Upper lobe of right lung (tissue), 1 donor: ENCODE results near the gene ZNF529. TPM values are rescaled to one million over a fixed set of nuclear protein-coding genes. Genes with fewer than 3 reads are reported as not detected.
"Not testable (repeated sequence)": the region's sequence is repeated elsewhere in the genome, so short reads cannot be mapped to it uniquely, and the experiment has no call there.

Experiments
- ATAC-seq: fragments of 200-7000 bp; cut with Tn5 transposase; one replicate; pipeline ENCODE4 v1.9.1; 2020; ENCODE audit warnings: mild to moderate bottlenecking, moderate library complexity
- DNase-seq: peaks from one replicate; pipeline ENCODE4 v3.0.0-alpha.2; 2020
- H3K27ac ChIP-seq: fragments of 200-600 bp; one replicate; pipeline ENCODE4 v1.8.0; 2022
- H3K27me3 ChIP-seq: fragments of 200-600 bp; one replicate; pipeline ENCODE4 v1.8.0; 2022; ENCODE audit warnings: mild to moderate bottlenecking
- H3K36me3 ChIP-seq: fragments of 200-600 bp; one replicate; pipeline ENCODE4 v1.8.0; 2022
- H3K4me1 ChIP-seq: fragments of 200-600 bp; one replicate; pipeline ENCODE4 v1.8.0; 2022
- H3K4me3 ChIP-seq: fragments of 200-600 bp; one replicate; pipeline ENCODE4 v1.8.0; 2022; ENCODE audit warnings: mild to moderate bottlenecking
- H3K9me3 ChIP-seq: fragments of 200-600 bp; one replicate; pipeline ENCODE4 v1.8.0; 2022
- CTCF ChIP-seq: fragments of 200-600 bp; IDR thresholded peaks from one replicate; pipeline ENCODE4 v1.8.0; 2022; ENCODE audit warnings: antibody characterized with exemption
- intact Hi-C: fragments of 100-400 bp; cut with DNase I; formaldehyde crosslinking; loops from one replicate; pipeline ENCODE4 v1.11.0; 2022
- long read RNA-seq: library from polyadenylated mRNA; unstranded; transcript quantifications from one replicate; pipeline ENCODE4 v2.0.0, GENCODE V29; 2021
- total RNA-seq: library from RNA; stranded (reverse); fragmentation: NEBNext Ultra II Directional; extraction: Animal tissue kit (Norgen Biotek cat#: 25700); gene quantifications from one replicate; pipeline ENCODE4 v1.2.1, GENCODE V29; 2021
- donor health status: DM: no; HTN: yes; CAD: no; lungs with severe emphysema.

ZNF529 gene
- total RNA-seq = 8.4 TPM
- long read RNA-seq, full-length matches to known transcripts = 3 of 11 reads
- long read RNA-seq, partial matches to known transcripts = 0 of 11 reads
- long read RNA-seq, other reads (novel, unspliced or antisense) = 8 of 11 reads

DNA sequence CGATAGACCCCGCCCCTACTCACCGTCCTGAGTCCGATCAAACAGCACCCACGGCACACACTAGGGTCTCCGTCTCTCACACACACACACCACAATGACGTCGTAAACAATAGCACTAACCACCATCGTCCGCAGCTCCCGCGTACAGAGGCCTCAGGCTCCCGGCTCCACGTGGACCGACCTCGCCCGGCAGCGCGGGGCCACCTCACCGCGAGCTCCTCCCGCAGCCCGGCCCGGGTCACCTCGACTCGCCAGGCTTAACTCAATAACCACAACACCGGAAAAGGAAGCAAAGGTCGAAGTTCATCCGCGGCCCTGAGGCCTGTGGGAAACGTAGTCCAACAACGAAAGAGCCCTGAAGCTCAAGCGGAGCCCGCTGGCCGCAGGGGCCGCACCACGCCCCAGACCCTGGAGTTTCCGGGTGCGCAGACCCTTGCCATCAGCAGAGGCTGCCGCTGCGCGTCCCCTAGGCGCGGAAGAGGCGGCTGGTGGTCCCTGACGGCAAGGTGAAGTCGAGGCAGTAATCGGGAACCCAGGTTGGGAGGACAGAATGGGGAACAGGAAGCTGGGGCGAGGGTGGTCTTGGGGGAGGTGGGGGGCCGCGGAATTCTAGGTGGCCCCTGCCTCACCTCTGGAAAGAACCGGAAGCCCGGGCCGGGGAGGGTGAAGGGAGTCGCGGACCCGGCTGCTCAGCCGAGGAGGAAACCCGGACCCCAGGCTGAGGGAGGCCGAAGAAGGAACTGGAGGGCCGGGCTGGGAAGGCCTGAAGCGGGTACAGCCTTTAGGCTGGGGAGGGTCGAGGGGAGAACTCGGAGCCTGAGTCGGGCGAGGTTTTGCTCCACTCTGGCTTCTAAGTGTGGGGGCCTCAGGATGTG is at the start of gene ZNF529:
ZNF529 (minus strand) TSS at position 273 of the 875 bp plus-strand sequence. CDS start 946 bp downstream, outside the sequence.
- H3K4me3 ChIP-seq = peak within 1 kb of the TSS; percentile 90
- no peaks in the 10 kb centered on the region for H3K27me3 ChIP-seq
- peak; percentile 93 for DNase-seq
- TF ChIP-seq CTCF = no peak
- peak within 1 kb of the TSS; percentile 85 for H3K27ac ChIP-seq
- H3K9me3 ChIP-seq = peaks cover 6% of the 10 kb centered on the region
- H3K36me3 ChIP-seq = peaks cover 12% of the 10 kb centered on the region
- peak; percentile 99 for ATAC-seq
- peaks cover 19% of the 10 kb centered on the region for H3K4me1 ChIP-seq
- intact Hi-C loops = no loop called here

DNA sequence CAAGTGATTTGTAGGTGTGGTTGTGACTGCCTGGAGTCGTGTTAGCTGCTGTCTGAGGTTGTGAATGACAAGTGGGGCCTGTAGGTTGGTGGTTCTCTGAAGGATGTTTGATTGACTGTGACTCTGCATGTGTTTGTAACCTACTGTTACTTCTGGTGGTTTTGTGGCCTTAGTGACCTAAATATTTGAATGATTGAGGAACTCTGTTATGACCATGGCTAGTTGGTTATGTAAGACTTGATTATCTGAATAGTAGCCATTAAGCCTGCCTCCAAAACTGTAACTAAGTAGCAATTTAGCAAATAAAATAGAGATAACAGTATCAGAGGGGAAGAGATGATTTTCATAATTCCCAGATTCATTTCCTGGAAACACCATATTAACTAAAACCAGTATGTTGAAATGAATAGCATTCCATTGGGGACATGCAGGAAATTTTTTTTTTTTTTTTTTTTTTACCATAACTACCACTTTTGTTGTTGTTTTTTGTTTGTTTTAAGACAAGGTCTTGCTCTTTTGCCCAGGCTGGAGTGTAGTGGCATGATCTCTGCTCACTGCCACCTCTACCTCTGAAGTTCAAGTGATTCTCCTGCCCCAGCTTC is 32.9 kb upstream of the ZNF529 start:
- ATAC-seq (peak; percentile 28), DNase-seq (no peak)
- Histone ChIP-seq H3K9me3 (peaks cover 4% of the 10 kb centered on the region), H3K27me3 (no peaks in the 10 kb centered on the region), H3K27ac (no peak overlapping the region), H3K4me1 (no peaks in the 10 kb centered on the region), H3K4me3 (peak overlapping the region; percentile 68), H3K36me3 (peaks cover 2% of the 10 kb centered on the region)
- intact Hi-C loops = no loop called here
- no peak for TF ChIP-seq CTCF

DNA sequence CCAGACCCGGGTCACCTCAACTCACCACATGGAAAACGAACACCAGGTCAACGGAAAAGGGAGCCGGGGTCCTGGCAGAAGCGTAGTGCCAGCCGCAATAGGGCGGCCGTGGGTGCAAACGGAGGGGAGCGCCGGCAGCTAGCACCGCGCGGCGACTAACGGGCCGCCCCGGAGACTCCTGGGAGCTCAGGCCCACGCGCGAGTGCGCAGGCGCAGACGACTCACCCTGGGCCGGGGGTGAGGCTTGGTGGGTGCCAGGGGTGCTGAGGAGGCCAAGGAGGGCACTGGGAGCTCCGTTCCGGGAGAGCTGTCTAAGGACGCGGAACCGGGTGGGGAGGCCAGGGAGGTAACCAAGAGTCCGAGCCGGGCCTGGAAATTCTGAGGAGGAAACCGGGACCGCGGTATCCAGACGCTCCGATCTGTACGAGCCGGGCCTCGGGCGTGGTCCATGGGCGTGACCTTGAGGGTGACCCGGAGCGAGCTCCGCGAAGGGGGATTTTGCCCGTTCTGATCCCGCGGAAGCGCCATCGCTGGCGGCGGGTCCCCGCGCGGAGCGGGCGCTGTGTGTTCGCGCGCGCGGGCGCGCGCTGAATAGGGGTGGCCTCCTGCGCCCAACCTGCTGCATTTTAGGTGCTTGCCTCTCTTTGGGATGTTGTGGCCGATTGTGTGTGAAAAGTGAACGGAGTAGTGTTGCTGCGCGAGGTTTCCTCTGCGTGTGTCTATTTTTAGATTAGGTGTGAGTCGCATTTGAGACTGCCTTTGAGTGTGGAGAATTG is 32.2 kb upstream of the ZNF529 start, which contains the start of gene ZNF382:
ZNF382 (plus strand) TSS at position 213 of the 776 bp plus-strand sequence. CDS start 4,602 bp downstream, outside the sequence.
- H3K27me3 ChIP-seq = no peaks in the 10 kb centered on the region
- TF ChIP-seq CTCF = no peak
- intact Hi-C loops = no loop called here
- peak; percentile 85 for DNase-seq
- H3K4me1 ChIP-seq = no peaks in the 10 kb centered on the region
- H3K9me3 ChIP-seq = peaks cover 4% of the 10 kb centered on the region
- H3K27ac ChIP-seq = peak within 1 kb of the TSS; percentile 82
- H3K36me3 ChIP-seq = no peaks in the 10 kb centered on the region
- peak; percentile 93 for ATAC-seq
- peak within 1 kb of the TSS; percentile 68 for H3K4me3 ChIP-seq

- intact Hi-C loops = no loop called here
- Histone ChIP-seq H3K4me1 (no peaks in the 10 kb centered on the region), H3K4me3 (peak overlapping the region; percentile 68), H3K27me3 (no peaks in the 10 kb centered on the region), H3K27ac (peak overlapping the region; percentile 82), H3K36me3 (no peaks in the 10 kb centered on the region), H3K9me3 (peaks cover 4% of the 10 kb centered on the region)
- ATAC-seq (peak; percentile 90), DNase-seq (peak; percentile 73)
- TF ChIP-seq CTCF = no peak
These were observed 31.6 kb upstream of the ZNF529 start for GRCh38 chr19:36604656-36605100.

DNA sequence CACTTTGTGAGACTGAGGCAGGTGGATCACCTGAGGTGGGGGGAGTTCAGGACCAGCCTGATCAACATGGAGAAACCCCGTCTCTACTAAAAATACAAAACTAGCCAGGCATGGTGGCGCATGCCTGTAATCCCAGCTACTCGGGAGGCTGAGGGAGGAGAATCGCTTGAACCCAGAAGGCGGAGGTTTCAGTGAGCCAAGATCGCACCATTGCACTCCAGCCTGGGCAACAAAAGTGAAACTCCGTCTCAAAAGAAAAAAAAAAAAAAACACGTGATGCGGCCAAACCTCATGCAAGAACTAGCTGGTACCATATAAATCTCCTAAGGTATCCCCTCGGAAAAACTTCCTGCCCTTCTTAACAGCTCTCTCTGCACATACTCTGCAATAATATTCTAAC is 29.6 kb upstream of the ZNF529 start:
- H3K9me3 ChIP-seq, H3K4me1 ChIP-seq, DNase-seq, H3K36me3 ChIP-seq, H3K4me3 ChIP-seq, intact Hi-C loops, ATAC-seq, H3K27me3 ChIP-seq, H3K27ac ChIP-seq: not testable (repeated sequence)
